ENCODE data around the gene TFAP2A. TPM values are rescaled to one million over a fixed set of nuclear protein-coding genes. Genes with fewer than 3 reads are reported as not detected.

TFAP2A gene
- total RNA-seq, 1 donor from 2014 or later: 9.6 TPM

DNA sequence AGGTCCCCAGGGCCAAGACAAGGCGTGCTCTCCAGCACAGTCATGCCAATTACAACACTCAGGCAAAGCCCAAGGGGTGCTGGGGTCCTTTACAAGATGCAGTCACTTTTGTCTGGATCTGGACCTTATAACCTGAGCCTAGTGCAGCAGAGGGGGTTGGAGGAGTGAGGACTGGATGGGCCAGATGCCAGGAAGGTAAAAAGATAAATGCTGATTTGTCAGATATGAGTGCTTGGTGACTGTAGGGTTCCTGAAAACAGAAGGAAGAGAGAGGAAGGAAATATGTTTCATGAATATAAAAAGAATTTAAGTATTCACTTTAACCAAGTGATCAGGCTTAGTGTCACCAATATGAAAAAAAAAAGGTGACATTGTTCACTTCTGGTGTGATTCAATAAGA is 43.4 kb upstream of the TFAP2A start:
- Mint-ChIP-seq H3K4me1 (no peaks in the 10 kb centered on the region), H3K36me3 (ENCODE audit: low read depth) (no peaks in the 10 kb centered on the region), H3K27ac (ENCODE audit: unreplicated experiment) (no peak overlapping the region), H3K4me3 (no peak overlapping the region), H3K9me3 (no peaks in the 10 kb centered on the region), H3K27me3 (ENCODE audit: low read depth) (peaks cover 15% of the 10 kb centered on the region)
- DNase-seq (ENCODE audit: low read depth, low spot score): no peak
- TF ChIP-seq CTCF (conservative IDR thresholded peaks at IDR 0.05): no peak

DNA sequence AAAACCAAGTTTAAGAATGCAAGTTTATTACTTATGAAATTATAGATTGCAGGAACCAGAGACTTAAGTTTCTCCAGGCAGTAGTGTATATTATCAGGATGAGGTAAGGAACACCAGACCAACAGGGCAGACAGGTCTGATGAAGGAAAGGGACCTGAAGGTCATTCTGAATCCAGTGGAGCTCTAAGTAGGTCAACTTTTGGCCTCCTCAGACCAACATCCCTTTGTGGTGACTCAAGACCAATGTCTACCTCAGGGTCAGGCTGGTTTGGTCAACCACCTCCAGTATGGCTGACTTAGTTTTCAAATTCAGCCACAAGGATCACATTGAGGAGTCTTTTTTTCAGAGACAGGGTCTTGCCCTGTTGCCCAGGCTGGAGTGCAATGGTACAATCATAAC is 38.7 kb upstream of the TFAP2A start:
- no peak for TF ChIP-seq CTCF (conservative IDR thresholded peaks at IDR 0.05)
- no peak overlapping the region for H3K4me3 Mint-ChIP-seq
- H3K36me3 Mint-ChIP-seq (ENCODE audit: low read depth): no peaks in the 10 kb centered on the region
- DNase-seq (ENCODE audit: low read depth, low spot score): no peak
- H3K27ac Mint-ChIP-seq (ENCODE audit: unreplicated experiment): no peak overlapping the region
- no peaks in the 10 kb centered on the region for H3K4me1 Mint-ChIP-seq
- H3K27me3 Mint-ChIP-seq (ENCODE audit: low read depth): no peaks in the 10 kb centered on the region
- H3K9me3 Mint-ChIP-seq: no peaks in the 10 kb centered on the region

GRCh38 chr6:10451828-10452509 is 37.1 kb upstream of the TFAP2A start:
- DNase-seq (ENCODE audit: low read depth, low spot score): no peak

DNA sequence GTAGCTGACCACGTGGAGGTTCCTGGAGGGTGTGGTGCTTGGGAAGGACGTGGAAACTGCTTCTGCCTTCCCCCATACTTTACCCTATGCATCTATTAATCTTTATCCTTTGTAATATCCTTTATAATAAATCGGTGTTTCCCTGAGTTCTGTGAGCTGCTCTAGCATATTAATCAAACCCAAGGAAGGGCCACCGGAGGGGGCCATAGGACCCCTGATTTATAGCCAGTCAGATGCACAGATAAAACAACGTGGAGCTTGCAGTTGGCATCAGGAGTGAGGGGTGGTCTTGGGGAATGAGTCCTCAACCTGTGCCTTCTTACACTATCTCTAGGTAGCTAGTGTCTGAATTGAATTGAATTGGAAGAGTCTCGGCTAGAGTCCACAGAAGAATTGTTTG is 36.5 kb upstream of the TFAP2A start:
- no peak overlapping the region for H3K27ac Mint-ChIP-seq (ENCODE audit: unreplicated experiment)
- no peak overlapping the region for H3K4me3 Mint-ChIP-seq
- H3K9me3 Mint-ChIP-seq: no peaks in the 10 kb centered on the region
- no peak for TF ChIP-seq CTCF (conservative IDR thresholded peaks at IDR 0.05)
- no peaks in the 10 kb centered on the region for H3K27me3 Mint-ChIP-seq (ENCODE audit: low read depth)
- no peaks in the 10 kb centered on the region for H3K4me1 Mint-ChIP-seq
- no peak for DNase-seq (ENCODE audit: low read depth, low spot score)
- H3K36me3 Mint-ChIP-seq (ENCODE audit: low read depth): no peaks in the 10 kb centered on the region

More at GRCh38 chr6:10451828-10452509, 37.1 kb upstream of the TFAP2A start:
- Mint-ChIP-seq H3K36me3 (ENCODE audit: low read depth) (no peaks in the 10 kb centered on the region), H3K27me3 (ENCODE audit: low read depth) (no peaks in the 10 kb centered on the region), H3K27ac (ENCODE audit: unreplicated experiment) (peak overlapping the region; percentile 23), H3K4me1 (no peaks in the 10 kb centered on the region), H3K4me3 (no peak overlapping the region), H3K9me3 (no peaks in the 10 kb centered on the region)
- no peak for TF ChIP-seq CTCF (conservative IDR thresholded peaks at IDR 0.05)

- Mint-ChIP-seq H3K27me3 (ENCODE audit: low read depth) (no peaks in the 10 kb centered on the region), H3K36me3 (ENCODE audit: low read depth) (no peaks in the 10 kb centered on the region), H3K4me3 (no peak overlapping the region), H3K4me1 (no peaks in the 10 kb centered on the region), H3K9me3 (no peaks in the 10 kb centered on the region), H3K27ac (ENCODE audit: unreplicated experiment) (no peak overlapping the region)
- no peak for TF ChIP-seq CTCF (conservative IDR thresholded peaks at IDR 0.05)
- no peak for DNase-seq (ENCODE audit: low read depth, low spot score)
These were observed 34.9 kb upstream of the TFAP2A start for GRCh38 chr6:10449751-10450150.

Measured in neural crest cell (in vitro differentiated cells).